Effector CD8-positive, alpha-beta T cell (primary cell): ENCODE data around the gene DNAJB13.

Experiments
- DNase-seq: peaks from one replicate; lab custom pipeline; 2025; lab: John Stamatoyannopoulos, UW

Gene DNAJB13

GRCh38 chr11:74000307-74001133 is 49.7 kb downstream of the DNAJB13 start:
- no peak for DNase-seq

GRCh38 chr11:74001822-74002286 is 51.0 kb downstream of the DNAJB13 start:
- no peak for DNase-seq

GRCh38 chr11:74002832-74003231 is 52.0 kb downstream of the DNAJB13 start:
- no peak for DNase-seq

- no peak for DNase-seq
Observed at GRCh38 chr11:74004046-74004695, 53.3 kb downstream of the DNAJB13 start.

GRCh38 chr11:74004759-74005615 is 54.2 kb downstream of the DNAJB13 start:
- DNase-seq: peak; percentile 64

- DNase-seq: no peak
Observed at GRCh38 chr11:74005721-74006517, 55.1 kb downstream of the DNAJB13 start.

- DNase-seq: no peak
Observed at GRCh38 chr11:74006743-74007304, 56.0 kb downstream of the DNAJB13 start.

- DNase-seq: no peak
Observed at GRCh38 chr11:74007691-74008372, 57.0 kb downstream of the DNAJB13 start.

- no peak for DNase-seq
Observed at GRCh38 chr11:74008373-74009229, 57.8 kb downstream of the DNAJB13 start, which contains the start of gene UCP3. UCP3 (minus strand) TSS chr11:74009085; CDS start chr11:74007042, 2,043 bp downstream.

GRCh38 chr11:74009230-74009547 is 58.4 kb downstream of the DNAJB13 start:
- DNase-seq: no peak

- no peak for DNase-seq
Observed at GRCh38 chr11:74009675-74010305, 59.0 kb downstream of the DNAJB13 start.

GRCh38 chr11:74010306-74011300 is 59.8 kb downstream of the DNAJB13 start:
- no peak for DNase-seq

- no peak for DNase-seq
Observed at GRCh38 chr11:74011360-74012073, 60.7 kb downstream of the DNAJB13 start.

GRCh38 chr11:74012074-74012809 is 61.4 kb downstream of the DNAJB13 start:
- DNase-seq: no peak

- no peak for DNase-seq
Observed at GRCh38 chr11:74013141-74013540, 62.3 kb downstream of the DNAJB13 start.

GRCh38 chr11:74014880-74015279 is 64.1 kb downstream of the DNAJB13 start:
- DNase-seq: no peak
